Loucy (cell line): Measurements from ENCODE around the gene PRRT3.

Experiments used
- H2AFZ ChIP-seq: fragments of 200-600 bp; sonication (generic); 2 replicates; pipeline ENCODE4 v1.6.0; 2016; ENCODE audit warnings: antibody characterized with exemption, mild to moderate bottlenecking, low read length, moderate library complexity
- H3F3A ChIP-seq: fragments of 200-600 bp; 2 replicates; pipeline ENCODE4 v1.6.0; 2016; ENCODE audit warnings: antibody characterized with exemption, low read depth, mild to moderate bottlenecking
- H3K27me3 ChIP-seq: fragments of 200-600 bp; sonication (generic); 2 replicates; pipeline ENCODE4 v1.6.1; 2014; ENCODE audit warnings: low read length, mild to moderate bottlenecking; ENCODE audit not compliant: insufficient read depth, poor library complexity, severe bottlenecking
- H3K36me3 ChIP-seq: fragments of 200-600 bp; sonication (generic); 2 replicates; pipeline ENCODE4 v1.6.1; 2016; ENCODE audit warnings: low read length; ENCODE audit not compliant: insufficient read depth
- H3K4me1 ChIP-seq: fragments of 200-600 bp; sonication (generic); 2 replicates; pipeline ENCODE4 v1.5.1; 2014; ENCODE audit warnings: low read length, mild to moderate bottlenecking; ENCODE audit not compliant: insufficient read depth, poor library complexity, severe bottlenecking
- H3K4me2 ChIP-seq: fragments of 200-600 bp; sonication (generic); 2 replicates; pipeline ENCODE4 v1.6.0; 2014; ENCODE audit warnings: antibody characterized with exemption, low read length, low read depth, mild to moderate bottlenecking; ENCODE audit not compliant: poor library complexity, severe bottlenecking
- H3K4me3 ChIP-seq: fragments of 200-600 bp; sonication (generic); 2 replicates; pipeline ENCODE4 v1.5.1; 2014; ENCODE audit warnings: low read length, mild to moderate bottlenecking, mixed read lengths; ENCODE audit not compliant: poor library complexity, severe bottlenecking
- H3K79me2 ChIP-seq: fragments of 200-600 bp; sonication (generic); 2 replicates; pipeline ENCODE4 v1.6.1; 2014; ENCODE audit warnings: low read length; ENCODE audit not compliant: insufficient read depth
- H3K9ac ChIP-seq: fragments of 200-600 bp; sonication (generic); 2 replicates; pipeline ENCODE4 v1.6.0; 2014; ENCODE audit warnings: mild to moderate bottlenecking, low read depth, low read length, moderate library complexity; ENCODE audit not compliant: poor library complexity, severe bottlenecking
- H3K9me2 ChIP-seq: fragments of 200-600 bp; sonication (generic); replicated peaks from 2 replicates; pipeline ENCODE4 v1.6.1; 2016; ENCODE audit warnings: low read depth, low read length, mixed read lengths
- H3K9me3 ChIP-seq: fragments of 200-600 bp; sonication (generic); 2 replicates; pipeline ENCODE4 v1.6.1; 2014; ENCODE audit warnings: mild to moderate bottlenecking, antibody characterized with exemption, low read length, low read depth; ENCODE audit not compliant: insufficient read depth
- H4K20me1 ChIP-seq: fragments of 200-600 bp; sonication (generic); 2 replicates; pipeline ENCODE4 v1.6.0; 2014; ENCODE audit warnings: antibody characterized with exemption, low read length, mild to moderate bottlenecking; ENCODE audit not compliant: insufficient read depth, poor library complexity, severe bottlenecking
- CTCF ChIP-seq: fragments of 200-600 bp; sonication (generic); conservative IDR thresholded peaks from 2 replicates; pipeline ENCODE4 v1.5.1; 2014; ENCODE audit warnings: mild to moderate bottlenecking, antibody characterized with exemption, low read length
- EZH2phosphoT487 ChIP-seq: fragments of 200-600 bp; IDR thresholded peaks from 2 replicates; pipeline ENCODE4 v1.6.1; 2018; ENCODE audit warnings: antibody characterized with exemption, mild to moderate bottlenecking, moderate library complexity, borderline replicate concordance

The PRRT3 gene

GRCh38 chr3:9932535-9932842 lies 19.7 kb downstream of the PRRT3 start:
- Histone ChIP-seq H3K9ac (peak overlapping the region; percentile 83), H2AFZ (peak overlapping the region; percentile 82), H3K9me2 (no peaks in the 10 kb centered on the region)

GRCh38 chr3:9930804-9931418 lies 21.3 kb downstream of the PRRT3 start:
- Histone ChIP-seq H3K9ac (no peak overlapping the region), H3F3A (no peaks in the 10 kb centered on the region), H4K20me1 (peaks cover 5% of the 10 kb centered on the region), H3K27me3 (no peaks in the 10 kb centered on the region), H3K36me3 (no peaks in the 10 kb centered on the region), H3K4me1 (peaks cover 14% of the 10 kb centered on the region), H3K4me2 (no peak overlapping the region), H3K79me2 (peaks cover 19% of the 10 kb centered on the region), H3K4me3 (no peak overlapping the region), H3K9me2 (no peaks in the 10 kb centered on the region), H2AFZ (no peak overlapping the region), H3K9me3 (no peaks in the 10 kb centered on the region)
- TF ChIP-seq CTCF (peak; percentile 61), EZH2phosphoT487 (no peak)

More at GRCh38 chr3:9932535-9932842, 19.7 kb downstream of the PRRT3 start:
- Histone ChIP-seq H3K4me3 (peak overlapping the region; percentile 81), H3K27me3 (no peaks in the 10 kb centered on the region), H3K9me3 (no peaks in the 10 kb centered on the region), H3K4me2 (peak overlapping the region; percentile 98), H4K20me1 (peaks cover 7% of the 10 kb centered on the region), H3K36me3 (peaks cover 2% of the 10 kb centered on the region; the same call in 1 of the 2 replicates), H3K4me1 (peaks cover 23% of the 10 kb centered on the region), H3F3A (no peaks in the 10 kb centered on the region), H3K79me2 (peaks cover 28% of the 10 kb centered on the region)
- TF ChIP-seq CTCF = no peak
- TF ChIP-seq EZH2phosphoT487 = no peak

- Histone ChIP-seq H3K9ac (no peak overlapping the region), H3K4me1 (no peaks in the 10 kb centered on the region), H3K36me3 (no peaks in the 10 kb centered on the region)
Measured at GRCh38 chr3:9928158-9928557, 24.1 kb downstream of the PRRT3 start.

More at GRCh38 chr3:9928158-9928557, 24.1 kb downstream of the PRRT3 start:
- H2AFZ ChIP-seq = no peak overlapping the region
- no peaks in the 10 kb centered on the region for H3F3A ChIP-seq
- no peak overlapping the region for H3K4me3 ChIP-seq
- no peaks in the 10 kb centered on the region for H4K20me1 ChIP-seq
- no peaks in the 10 kb centered on the region for H3K79me2 ChIP-seq
- no peaks in the 10 kb centered on the region for H3K9me2 ChIP-seq
- TF ChIP-seq CTCF (no peak), EZH2phosphoT487 (no peak)
- no peak overlapping the region for H3K4me2 ChIP-seq
- no peaks in the 10 kb centered on the region for H3K27me3 ChIP-seq
- H3K9me3 ChIP-seq = no peaks in the 10 kb centered on the region
